ENCODE results near the gene FRAT1. TPM values are rescaled to one million over a fixed set of nuclear protein-coding genes. Genes with fewer than 3 reads are reported as not detected.
"Not testable (repeated sequence)": the region's sequence is repeated elsewhere in the genome, so short reads cannot be mapped to it uniquely, and the experiment has no call there.

The FRAT1 gene
- total RNA-seq: 1.6 TPM

- ATAC-seq: peak; percentile 90
These were observed at the start of gene FRAT1 for GRCh38 chr10:97318772-97319651. Gene FRAT1, plus strand, starts transcription at chr10:97319271. Its CDS starts 183 bp downstream, at chr10:97319454.

DNA sequence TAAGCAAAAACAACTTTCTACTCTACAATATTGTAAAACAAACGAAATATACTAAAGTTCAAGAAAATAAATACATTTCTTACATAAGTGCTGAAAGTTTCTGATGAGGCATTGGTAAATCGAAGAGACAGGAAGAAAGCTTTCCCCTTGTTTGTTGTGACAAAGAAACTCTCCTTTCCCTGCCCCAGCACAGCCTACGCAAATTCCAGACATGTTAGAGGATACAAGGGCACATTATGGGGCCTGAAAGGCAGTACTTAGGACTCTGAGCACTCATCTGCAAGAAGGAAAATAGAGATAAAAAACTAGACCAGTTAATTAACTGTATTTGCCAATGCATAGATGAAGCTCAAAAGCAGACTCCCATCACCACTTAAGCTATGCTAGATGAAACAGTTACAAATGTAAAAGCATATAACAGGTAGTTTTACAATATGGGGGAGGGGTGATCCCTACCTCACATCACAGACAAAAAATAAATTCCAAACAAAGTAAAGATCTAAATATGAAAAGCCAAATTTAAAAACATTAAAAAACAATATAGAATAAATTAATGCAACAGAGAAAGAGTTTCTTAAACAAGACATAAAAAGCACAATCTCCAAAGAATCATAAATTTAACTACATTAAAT, 48.4 kb upstream of the FRAT1 start:
- ATAC-seq: no peak

DNA sequence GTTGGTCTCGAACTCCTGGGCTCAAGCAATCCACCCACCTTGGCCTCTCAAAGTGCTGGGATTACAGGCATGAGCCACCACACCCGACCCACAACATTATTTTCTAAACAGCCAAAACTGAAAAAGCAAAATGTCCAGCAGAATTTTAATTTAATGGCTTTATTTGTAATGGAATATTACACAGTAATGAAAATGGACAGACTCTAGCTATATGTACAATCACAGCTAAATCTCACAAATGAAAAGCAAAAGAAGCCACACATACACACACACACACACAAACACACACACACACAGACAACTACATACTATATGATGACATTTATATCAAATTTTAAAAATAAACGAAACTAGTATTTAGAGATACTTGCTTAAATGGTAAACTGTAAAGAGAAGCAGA, 45.4 kb upstream of the FRAT1 start:
- ATAC-seq: no peak

- ATAC-seq: no peak
These were observed 44.2 kb upstream of the FRAT1 start for GRCh38 chr10:97274828-97275227.

DNA sequence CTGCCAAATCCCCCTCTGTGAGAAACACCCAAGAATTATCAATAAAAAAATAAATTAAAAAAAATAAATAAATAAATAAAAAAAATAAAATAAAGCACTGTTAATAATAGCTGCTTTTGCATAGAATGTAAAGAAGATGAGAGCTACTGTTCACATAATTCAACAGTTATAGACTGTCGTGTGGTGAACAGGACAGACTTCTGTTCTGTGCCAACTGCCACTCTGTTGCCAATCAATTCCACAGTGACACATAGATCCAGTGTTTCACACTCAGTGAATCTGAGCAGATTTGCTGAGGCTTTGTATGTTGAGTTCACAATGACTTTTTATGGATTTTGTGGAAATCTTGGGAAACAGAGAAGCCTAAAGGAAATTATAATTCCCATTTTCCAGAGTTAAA, 41.5 kb upstream of the FRAT1 start:
- ATAC-seq: no peak

- peak; percentile 77 for ATAC-seq
These were observed 40.5 kb upstream of the FRAT1 start for GRCh38 chr10:97278491-97278989.

DNA sequence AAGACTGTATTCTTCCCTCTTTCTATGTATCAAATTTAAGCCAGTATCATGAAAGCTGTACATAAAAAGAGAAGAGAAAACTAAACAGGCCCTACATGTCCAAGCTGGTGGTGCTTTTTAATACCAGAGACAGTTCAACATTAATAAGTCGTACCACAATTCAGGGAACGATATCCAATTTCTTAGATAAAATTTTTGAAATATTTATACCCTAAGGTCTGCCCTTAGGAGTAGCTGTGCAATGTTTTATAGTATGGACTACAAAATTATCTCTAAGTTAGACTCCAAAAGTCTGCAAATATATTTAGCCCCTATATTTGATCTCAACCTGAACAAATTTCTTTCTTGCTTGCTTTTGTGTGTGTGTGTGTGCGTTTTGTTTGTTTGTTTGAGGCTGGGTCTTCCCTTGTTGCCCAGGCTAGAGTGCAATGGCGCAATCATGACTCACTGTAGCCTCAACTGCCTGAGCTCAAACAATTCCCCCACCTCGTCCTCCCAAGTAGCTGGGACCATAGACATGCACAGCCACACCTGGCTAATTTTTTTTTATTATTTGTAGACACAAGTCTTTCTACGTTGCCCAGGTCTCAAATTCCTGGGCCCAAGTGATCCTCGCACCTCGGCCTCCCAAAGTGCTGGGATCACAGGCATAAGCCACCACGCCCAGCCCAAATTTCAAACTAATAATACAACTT, 39.8 kb upstream of the FRAT1 start:
- ATAC-seq: no peak

- no peak for ATAC-seq
These were observed 38.3 kb upstream of the FRAT1 start for GRCh38 chr10:97280783-97281182.

GRCh38 chr10:97290076-97290475, 29.0 kb upstream of the FRAT1 start:
- not testable (repeated sequence) for ATAC-seq

DNA sequence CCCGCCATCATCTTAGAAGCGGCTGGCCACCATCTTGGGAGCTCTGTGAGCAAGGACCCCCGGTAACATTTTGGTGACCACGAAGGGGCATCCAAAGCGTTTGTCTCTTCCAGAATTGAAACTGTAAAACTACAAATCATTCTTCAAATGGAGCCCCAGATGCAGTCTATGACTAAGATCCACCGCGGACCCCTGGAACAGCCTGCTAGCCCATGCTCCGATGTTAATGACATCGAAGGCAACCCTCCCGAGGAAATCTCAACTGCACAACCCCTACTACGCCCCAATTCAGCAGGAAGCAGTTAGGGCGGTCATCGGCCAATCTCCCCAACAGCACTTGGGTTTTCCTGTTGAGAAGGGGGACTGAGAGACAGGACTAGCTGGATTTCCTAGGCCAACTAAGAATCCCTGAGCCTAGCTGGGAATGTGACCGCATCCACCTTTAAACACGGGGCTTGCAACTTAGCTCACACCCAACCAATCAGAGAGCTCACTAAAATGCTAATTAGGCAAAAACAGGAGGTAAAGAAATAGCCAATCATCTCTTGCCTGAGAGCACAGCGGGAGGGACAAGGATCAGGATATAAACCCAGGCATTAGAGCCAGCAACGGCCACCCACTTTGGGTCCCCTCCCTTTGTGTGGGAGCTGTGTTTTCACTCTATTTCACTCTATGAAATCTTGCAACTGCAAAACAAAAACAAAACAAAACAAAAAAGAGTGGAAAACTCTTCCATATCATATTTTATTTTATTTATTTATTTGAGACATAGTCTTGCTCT, 28.3 kb upstream of the FRAT1 start:
- not testable (repeated sequence) for ATAC-seq

DNA sequence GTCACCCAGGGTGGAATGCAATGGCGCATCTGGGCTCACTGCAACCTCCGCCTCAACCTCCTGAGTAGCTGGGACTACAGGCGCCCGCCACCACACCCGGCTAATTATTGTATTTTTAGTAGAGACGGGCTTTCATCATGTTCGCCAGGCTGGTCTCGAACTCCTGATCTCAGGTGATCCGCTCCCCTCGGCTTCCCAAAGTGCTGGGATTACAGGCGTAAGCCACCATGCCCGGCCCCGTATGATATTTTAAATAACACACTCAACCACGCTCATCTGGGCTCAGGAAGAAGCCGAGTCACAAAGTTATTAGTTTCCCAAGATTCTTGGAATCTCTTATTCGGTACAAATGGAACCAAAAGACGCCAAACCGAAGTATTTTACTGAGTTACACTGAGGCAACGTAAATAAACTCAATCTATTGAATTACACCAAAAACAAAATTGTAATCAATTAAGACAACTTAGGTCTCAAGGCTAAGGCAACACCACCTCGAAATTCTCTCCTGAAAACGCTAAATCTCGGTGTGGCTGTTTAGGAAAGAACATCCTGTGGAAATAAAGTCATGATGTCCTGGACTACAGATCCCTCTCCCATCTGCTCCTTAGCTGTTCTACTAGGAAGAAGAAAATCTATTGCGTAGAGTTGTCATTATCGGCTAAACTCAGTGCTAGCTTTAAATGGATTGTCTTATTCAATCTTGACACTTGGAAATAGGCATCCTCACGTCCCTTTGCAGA, 27.5 kb upstream of the FRAT1 start:
- no peak for ATAC-seq

- ATAC-seq: peak; percentile 100
These were observed 26.8 kb upstream of the FRAT1 start, which contains the start of gene ARHGAP19 for GRCh38 chr10:97292097-97292861. Gene ARHGAP19, minus strand, starts transcription at chr10:97292637. Its CDS starts 10 bp downstream, at chr10:97292627.

- no peak for ATAC-seq
These were observed 26.2 kb upstream of the FRAT1 start for GRCh38 chr10:97292862-97293198.

DNA sequence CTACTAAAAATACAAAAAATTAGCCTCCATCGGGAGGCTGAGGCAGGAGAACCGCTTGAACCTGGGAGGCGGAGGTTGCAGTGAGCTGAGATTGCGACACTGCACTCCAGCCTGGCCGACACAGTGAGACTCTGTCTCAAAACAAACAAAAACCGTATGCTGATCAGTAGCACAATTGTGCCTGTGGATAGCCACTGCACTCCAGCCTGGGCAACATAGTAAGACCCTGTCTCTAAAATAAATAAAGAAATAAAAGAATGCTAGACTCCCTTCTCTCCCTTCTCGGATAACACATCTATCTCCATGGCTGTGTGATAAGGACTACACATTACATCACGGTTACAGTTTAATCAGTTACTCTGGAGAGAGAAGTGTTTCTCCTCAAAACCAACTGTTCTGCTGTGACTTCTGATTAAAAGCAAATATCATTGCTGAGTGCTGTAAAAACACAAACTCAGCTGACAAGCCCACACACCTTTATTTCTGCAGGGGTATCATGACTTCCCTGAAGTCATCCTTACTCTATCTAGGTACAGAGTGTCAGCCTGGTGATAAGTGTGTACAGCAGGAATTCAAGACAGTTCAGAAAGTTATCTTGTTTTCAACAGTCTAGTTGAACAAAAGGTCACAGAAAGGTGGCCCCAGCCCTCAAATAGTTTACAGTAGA, 21.4 kb upstream of the FRAT1 start:
- ATAC-seq: no peak

GRCh38 chr10:97298223-97298571, 20.9 kb upstream of the FRAT1 start:
- no peak for ATAC-seq

GRCh38 chr10:97300980-97301379, 18.1 kb upstream of the FRAT1 start:
- no peak for ATAC-seq

DNA sequence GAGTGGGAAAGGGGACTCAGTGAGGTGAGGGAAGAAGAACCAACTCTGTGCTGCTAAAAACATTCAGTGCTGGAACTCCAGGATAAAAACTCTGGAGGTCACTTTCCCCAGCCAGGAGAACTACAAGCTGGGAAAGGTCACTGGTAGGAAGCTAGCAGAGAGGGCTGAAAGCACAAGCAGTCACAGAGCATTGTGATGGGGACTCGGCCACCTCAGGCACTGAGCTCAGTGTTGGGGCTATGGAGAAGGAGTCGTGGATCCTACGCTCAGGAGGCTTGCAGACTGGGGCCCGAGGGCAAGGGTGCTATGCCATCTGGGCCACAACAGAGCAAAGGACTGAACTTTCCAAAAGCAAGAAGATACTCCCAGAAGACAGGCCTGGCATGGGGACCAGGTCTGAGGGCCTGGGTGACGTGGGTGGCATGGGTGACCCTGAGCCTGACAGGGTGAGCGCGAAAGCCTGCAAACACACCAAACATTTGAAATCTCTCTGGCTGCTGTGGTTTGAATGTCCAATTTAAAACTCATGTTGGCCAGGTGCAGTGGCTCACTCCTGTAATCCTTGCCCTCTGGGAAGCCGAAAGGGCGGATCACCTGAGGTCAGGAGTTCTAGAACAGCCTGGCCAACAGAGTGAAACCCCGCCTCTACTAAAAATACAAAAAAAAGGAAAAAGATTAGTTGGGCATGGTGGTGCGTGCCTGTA, 16.8 kb upstream of the FRAT1 start:
- no peak for ATAC-seq

- no peak for ATAC-seq
These were observed 11.6 kb upstream of the FRAT1 start for GRCh38 chr10:97307441-97307840.

- ATAC-seq: no peak
These were observed 10.9 kb upstream of the FRAT1 start for GRCh38 chr10:97307866-97308780.
